WERI-Rb-1 (cell line): ENCODE measurements around the gene ITM2C.

ENCODE experiments used
- DNase-seq: peaks from one replicate; pipeline ENCODE4 v3.0.0-alpha.2; 2020
- H3K27ac ChIP-seq: fragments of 250-450 bp; sonication (Bioruptor Pico); 2 replicates; pipeline ENCODE4 v1.5.1; 2020; ENCODE audit warnings: mild to moderate bottlenecking, moderate library complexity
- H3K27me3 ChIP-seq: fragments of 250-450 bp; sonication (Bioruptor Pico); 2 replicates; pipeline ENCODE4 v1.5.1; 2021; ENCODE audit warnings: mild to moderate bottlenecking, low read depth, moderate library complexity; ENCODE audit not compliant: insufficient read depth, severe bottlenecking
- H3K36me3 ChIP-seq: fragments of 250-450 bp; sonication (Bioruptor Pico); 2 replicates; pipeline ENCODE4 v1.5.1; 2020; ENCODE audit warnings: mild to moderate bottlenecking, moderate library complexity
- H3K4me3 ChIP-seq: 2 replicates; pipeline ENCODE4 v1.5.1; 2011; ENCODE audit warnings: low read depth, mild to moderate bottlenecking, control low read depth, low read length
- H3K9me3 ChIP-seq: fragments of 250-450 bp; sonication (Bioruptor Pico); 2 replicates; pipeline ENCODE4 v1.5.1; 2021; ENCODE audit warnings: mild to moderate bottlenecking, moderate library complexity; ENCODE audit not compliant: severe bottlenecking
- TF ChIP-seq, protein P1 (sequence below): IDR thresholded peaks from 2 replicates; pipeline ENCODE4 v1.5.1; 2011; ENCODE audit warnings: low read depth, mild to moderate bottlenecking, control low read depth, inconsistent platforms, low read length

The ITM2C gene

DNA sequence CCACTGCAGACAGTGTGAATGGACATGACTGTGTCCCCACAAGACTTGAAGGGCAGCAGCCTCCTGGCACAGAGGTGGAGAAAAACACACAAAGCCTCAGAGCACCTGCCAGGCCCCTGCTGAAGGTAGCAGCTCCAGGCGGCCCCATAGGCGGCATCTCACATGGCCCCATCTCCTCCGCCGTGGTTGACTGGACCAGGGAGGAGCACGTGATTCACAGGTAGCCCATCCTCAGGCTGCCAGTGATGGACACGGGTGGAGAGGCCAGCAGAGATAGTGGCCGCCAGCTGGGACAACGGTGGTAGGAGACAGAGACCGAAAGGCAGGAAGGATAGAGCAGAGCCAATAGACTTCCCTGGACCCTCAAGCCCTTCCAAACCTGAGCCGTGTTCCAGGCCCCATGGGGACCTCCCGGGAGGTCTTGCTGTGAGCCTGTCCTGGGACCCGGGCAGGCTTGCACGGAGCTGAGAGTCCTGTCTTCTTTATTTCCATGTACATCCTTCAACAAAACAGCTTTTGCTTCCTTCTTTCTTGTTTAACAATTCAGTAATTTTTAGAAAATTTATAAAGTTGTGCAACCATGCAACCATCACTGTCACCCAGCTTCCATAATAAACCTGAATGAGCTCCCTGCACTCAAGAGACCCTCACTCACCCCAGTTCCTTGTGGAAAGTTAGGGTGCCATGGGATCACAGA lies 33.4 kb downstream of the ITM2C start:
- TF ChIP-seq, protein P1, sequence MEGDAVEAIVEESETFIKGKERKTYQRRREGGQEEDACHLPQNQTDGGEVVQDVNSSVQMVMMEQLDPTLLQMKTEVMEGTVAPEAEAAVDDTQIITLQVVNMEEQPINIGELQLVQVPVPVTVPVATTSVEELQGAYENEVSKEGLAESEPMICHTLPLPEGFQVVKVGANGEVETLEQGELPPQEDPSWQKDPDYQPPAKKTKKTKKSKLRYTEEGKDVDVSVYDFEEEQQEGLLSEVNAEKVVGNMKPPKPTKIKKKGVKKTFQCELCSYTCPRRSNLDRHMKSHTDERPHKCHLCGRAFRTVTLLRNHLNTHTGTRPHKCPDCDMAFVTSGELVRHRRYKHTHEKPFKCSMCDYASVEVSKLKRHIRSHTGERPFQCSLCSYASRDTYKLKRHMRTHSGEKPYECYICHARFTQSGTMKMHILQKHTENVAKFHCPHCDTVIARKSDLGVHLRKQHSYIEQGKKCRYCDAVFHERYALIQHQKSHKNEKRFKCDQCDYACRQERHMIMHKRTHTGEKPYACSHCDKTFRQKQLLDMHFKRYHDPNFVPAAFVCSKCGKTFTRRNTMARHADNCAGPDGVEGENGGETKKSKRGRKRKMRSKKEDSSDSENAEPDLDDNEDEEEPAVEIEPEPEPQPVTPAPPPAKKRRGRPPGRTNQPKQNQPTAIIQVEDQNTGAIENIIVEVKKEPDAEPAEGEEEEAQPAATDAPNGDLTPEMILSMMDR, result no peak
- no peaks in the 10 kb centered on the region for H3K36me3 ChIP-seq
- no peaks in the 10 kb centered on the region for H3K27me3 ChIP-seq
- no peak overlapping the region for H3K27ac ChIP-seq
- no peak for DNase-seq
- no peak overlapping the region for H3K4me3 ChIP-seq
- H3K9me3 ChIP-seq, result no peaks in the 10 kb centered on the region

DNA sequence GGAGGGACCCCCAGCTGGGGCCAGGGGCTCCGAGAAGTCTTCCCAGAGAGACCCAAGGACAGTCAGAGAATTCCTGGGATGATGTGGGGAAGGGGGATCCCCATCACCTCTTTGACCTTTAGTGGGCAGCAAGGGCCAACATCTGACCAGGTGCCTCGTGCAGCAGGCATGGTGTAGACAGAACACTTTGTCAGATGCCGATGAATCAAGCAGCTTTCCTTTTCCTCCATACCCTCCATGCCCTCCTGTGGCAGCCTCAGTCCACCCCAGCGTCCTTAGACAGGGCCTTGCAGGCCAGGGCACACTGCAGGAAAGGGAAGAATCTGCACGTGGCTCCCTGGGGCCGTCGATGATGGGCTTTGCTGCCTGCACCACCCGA lies 34.0 kb downstream of the ITM2C start:
- H3K27me3 ChIP-seq, result no peaks in the 10 kb centered on the region
- TF ChIP-seq, protein P1, result no peak

DNA sequence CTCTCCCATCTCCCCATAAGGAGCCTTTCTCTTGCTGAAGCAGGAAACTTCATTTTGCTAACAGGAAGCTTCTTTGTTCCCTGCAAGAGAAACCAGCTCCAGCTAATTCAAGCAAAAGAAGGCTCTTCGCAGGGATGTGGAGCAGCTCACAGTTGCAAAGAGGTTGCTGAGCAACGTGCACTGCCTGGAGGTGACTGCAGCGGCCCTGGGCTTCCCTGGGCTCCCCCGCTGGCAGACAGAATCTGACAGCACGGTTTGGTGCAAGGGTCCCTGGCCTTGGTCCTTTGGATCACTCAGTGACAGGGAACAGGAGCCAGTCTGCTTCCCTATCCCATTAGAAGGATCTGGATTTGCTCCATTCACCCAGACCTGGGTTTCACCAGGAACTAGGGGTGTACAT lies 34.5 kb downstream of the ITM2C start:
- no peaks in the 10 kb centered on the region for H3K9me3 ChIP-seq
- H3K27me3 ChIP-seq, result no peaks in the 10 kb centered on the region
- no peak for DNase-seq
- TF ChIP-seq, protein P1, result no peak
- H3K4me3 ChIP-seq, result no peak overlapping the region
- no peak overlapping the region for H3K27ac ChIP-seq
- H3K36me3 ChIP-seq, result no peaks in the 10 kb centered on the region

More for the DNA sequence above, 34.0 kb downstream of the ITM2C start:
- no peak overlapping the region for H3K27ac ChIP-seq
- no peaks in the 10 kb centered on the region for H3K36me3 ChIP-seq
- DNase-seq, result no peak
- no peaks in the 10 kb centered on the region for H3K9me3 ChIP-seq
- H3K4me3 ChIP-seq, result no peak overlapping the region

DNA sequence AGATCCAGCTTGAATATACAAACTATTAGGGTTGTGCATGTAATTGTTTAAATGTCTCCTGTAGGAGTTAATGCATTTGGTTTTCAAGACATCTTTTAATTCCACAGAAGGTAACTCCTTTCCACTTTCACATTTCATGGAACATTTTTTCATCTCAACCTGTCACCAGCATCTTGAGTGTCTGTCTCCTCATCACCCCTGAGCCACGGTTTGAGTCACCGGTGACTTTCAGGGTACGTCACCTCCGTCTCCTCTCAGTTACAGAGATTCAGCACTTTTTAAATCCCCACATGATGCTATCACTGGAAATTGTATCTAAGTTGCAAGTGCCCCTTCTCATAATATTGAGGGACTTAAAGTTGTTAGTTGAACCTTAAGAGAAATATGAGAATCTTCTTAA lies 35.0 kb downstream of the ITM2C start:
- TF ChIP-seq, protein P1, result no peak
- Histone ChIP-seq H3K36me3 (no peaks in the 10 kb centered on the region), H3K27me3 (no peaks in the 10 kb centered on the region), H3K4me3 (no peak overlapping the region), H3K27ac (no peak overlapping the region), H3K9me3 (no peaks in the 10 kb centered on the region)
- no peak for DNase-seq

DNA sequence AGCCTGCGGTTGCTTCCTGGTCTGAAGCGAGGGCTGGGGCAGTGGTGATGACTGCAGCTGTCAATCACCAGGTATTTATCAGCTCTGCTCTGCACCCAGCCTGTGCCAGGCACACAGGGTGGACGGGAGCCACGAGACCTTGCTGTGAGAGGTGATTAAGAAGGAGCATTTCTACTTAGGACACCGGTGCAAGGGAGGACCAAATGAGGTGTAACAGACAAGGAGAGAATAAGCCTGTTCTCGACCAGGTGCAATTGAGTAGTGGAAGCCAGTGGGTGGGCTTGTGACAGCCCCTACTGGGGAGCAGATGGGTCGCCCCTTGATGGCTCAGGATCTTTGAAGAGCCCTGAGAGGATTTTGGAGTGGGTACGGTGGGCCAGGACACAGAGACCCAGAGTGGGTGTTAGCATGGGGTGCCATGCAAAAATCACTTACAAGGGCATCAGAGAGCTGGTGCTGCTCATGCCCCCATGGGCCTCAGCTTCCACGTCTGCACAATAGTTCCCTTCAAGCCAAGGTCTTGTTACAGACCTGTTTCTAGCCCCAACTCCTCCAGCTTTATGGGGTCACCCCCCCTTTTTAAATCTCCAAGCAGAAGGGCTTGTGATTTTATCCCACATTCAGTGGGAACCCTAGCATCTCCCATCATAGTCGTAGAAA lies 35.7 kb downstream of the ITM2C start:
- no peak overlapping the region for H3K4me3 ChIP-seq
- TF ChIP-seq, protein P1, result no peak
- no peak for DNase-seq
- no peak overlapping the region for H3K27ac ChIP-seq
- no peaks in the 10 kb centered on the region for H3K36me3 ChIP-seq
- no peaks in the 10 kb centered on the region for H3K27me3 ChIP-seq
- no peaks in the 10 kb centered on the region for H3K9me3 ChIP-seq
